ENCODE results near the gene OR4K14. TPM values are rescaled to one million over a fixed set of nuclear protein-coding genes. Genes with fewer than 3 reads are reported as not detected.
"Not testable (repeated sequence)": the region's sequence is repeated elsewhere in the genome, so short reads cannot be mapped to it uniquely, and the experiment has no call there.

Gene OR4K14, protein sequence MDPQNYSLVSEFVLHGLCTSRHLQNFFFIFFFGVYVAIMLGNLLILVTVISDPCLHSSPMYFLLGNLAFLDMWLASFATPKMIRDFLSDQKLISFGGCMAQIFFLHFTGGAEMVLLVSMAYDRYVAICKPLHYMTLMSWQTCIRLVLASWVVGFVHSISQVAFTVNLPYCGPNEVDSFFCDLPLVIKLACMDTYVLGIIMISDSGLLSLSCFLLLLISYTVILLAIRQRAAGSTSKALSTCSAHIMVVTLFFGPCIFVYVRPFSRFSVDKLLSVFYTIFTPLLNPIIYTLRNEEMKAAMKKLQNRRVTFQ
- not detected for total RNA-seq

DNA sequence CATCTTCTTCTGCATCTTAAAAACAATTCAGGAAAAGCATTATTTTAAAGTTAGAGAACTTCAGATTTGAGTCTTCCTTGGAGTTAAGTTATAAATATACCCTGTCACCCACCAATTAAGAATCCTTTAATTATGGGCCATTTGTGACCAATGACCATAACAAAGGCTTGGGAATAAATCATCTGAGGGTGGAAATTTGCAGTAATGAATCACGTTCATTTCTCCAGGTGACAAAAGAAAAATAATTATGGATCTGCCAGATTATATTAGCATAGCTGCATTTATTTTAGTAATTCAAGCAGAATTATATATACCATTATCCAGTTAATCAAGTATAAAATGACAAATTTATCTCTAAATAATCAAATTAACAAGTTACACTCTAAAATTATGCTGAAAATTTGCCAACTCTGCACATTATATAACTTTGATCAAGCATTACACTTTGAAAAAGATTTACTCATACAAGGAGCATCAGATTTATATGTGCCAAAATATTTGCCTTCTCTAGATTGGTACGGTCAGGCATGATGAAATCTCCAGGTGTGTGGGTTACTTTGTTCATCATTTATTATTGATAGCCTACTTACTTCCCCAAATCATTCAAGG lies at the start of gene OR4K14:
Gene OR4K14 (minus strand): TSS at position 51 of the 609 bp plus-strand sequence. CDS start 4,114 bp downstream, outside the sequence.
- no peak for DNase-seq

DNA sequence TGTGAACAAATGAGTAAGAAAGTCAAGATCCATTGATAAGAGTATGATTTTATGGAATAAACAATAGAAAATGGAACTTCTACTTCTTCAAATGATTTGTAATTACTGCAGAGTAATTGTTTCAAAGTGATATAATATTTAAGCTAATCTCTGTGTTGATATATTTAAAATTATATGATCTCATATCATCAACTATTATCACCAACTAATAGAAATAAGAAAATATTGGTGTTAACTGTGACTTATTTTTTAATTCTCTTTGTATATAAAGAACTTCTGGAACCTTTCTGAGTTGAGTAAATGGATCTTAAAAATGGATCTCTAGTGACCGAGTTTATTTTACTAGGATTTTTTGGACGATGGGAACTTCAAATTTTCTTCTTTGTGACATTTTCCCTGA lies 40.6 kb upstream of the OR4K14 start, which contains the start of gene OR4L1:
Gene OR4L1 (plus strand): TSS at position 301 of the 400 bp plus-strand sequence. CDS start 0 bp downstream, at position 301.
- DNase-seq: no peak

DNA sequence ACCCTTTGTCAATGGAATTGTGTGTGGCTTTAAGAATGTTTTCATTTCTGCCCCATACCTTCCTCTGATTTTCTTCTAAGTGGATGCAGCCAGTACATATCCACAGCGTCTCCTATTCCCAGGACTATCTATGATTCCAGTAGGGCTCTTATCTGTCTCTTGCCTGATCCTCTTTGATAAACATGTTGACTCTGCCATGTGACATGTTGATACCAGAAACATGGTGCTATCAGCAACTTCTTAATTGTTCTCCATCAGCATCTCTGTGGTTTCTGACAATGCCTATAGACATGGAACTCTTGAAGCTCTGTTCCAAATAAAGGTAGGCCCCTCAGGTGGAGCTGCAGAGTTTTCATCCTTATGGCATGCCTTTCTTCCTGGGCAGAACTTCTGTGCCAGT lies 29.1 kb upstream of the OR4K14 start:
- no peak for DNase-seq

DNA sequence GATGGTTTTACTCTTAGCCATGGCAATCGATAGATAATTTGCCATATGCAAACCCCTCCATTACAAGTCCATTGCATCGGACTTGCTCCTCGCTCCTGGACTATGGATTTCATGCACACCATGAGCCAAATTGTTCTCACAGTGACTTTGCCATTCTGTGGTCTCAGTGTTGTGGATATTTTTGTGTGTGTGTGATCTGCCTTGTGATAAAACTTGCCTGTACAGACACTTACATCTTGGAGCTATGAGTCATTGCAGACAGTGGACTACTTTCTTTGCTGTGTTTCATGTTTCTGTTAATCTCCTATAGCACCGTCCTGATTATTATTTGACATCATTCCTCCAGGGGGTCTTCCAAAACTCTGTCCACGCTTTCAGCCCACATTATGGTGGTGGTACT lies 25.1 kb upstream of the OR4K14 start:
- no peak for DNase-seq

DNA sequence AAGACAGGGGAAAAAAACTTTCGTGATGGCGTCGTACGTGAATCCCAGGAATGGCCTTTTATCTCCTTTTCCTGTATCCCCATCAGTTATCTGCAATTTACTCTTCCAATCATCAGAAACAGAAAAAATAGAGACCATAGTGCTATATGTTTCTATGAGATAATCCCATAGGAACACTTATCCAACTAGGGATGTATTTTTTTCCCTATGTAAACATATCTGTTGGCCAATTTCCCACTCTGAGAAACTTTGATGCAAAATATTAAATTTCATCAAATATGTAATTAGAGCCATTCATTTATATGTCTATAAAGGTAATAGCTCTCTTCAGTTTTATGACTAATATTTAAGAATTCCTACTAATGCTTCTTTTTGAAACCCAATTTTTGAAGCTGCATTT lies 16.8 kb upstream of the OR4K14 start, which contains the start of gene OR4K13:
Gene OR4K13 (minus strand): TSS at position 101 of the 400 bp plus-strand sequence. CDS start 1,280 bp downstream, outside the sequence.
- DNase-seq: no peak

DNA sequence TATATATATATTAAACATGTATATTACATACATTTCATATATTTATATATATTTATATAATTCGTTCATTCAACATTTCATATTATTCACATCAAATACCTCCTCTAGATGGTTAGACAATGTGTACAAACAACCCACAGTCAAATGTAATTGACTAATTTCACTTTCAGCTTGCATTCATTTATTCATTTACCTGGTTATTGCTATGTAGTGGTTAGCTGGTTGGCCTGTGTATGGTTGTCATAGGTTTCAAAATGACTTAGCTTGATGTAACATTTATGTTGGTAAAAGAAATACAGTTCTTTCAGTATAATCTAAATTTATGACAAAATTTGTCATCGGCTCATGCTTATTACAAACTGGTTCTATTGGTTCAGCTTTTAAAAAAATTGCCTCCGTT lies 16.3 kb upstream of the OR4K14 start:
- no peak for DNase-seq

DNA sequence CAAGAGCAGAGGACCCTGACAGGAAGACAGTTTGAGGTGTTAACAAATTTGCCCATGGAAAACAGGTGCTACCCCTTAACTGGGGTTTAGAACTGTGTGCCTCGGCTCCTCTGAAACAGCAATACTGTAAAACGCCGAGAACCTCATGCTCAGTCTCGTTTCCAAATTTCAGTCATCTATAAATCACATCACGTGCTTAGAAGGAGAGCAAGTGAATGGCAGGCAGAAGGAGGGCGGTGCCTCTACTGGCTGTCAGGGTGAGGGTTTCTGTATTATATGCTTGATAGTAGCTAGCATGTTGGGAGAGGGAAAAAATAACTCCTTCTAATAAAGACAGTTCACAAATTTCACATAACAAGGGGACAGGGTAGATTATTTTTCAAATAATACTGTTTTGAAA lies 12.0 kb upstream of the OR4K14 start:
- no peak for DNase-seq

DNA sequence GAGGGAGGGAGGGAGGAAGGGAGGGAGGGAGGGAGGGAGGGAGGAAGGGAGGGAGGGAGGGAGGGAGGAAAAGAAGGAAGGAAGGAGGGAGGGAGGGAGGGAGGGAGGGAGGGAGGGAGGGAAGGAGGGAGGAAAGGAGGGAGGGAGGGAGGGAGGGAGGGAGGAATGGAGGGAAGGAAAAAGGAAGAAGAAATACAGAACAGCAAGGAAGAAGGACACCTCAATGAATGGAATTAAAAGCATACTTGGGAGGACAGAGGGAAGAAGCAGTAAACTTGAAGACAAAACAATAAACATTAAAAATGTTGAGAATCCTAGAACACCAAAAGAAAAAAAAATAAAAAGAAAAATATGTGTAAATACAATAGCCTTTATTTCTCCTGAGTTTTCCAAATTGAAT lies 11.0 kb downstream of the OR4K14 start:
- no peak for DNase-seq

DNA sequence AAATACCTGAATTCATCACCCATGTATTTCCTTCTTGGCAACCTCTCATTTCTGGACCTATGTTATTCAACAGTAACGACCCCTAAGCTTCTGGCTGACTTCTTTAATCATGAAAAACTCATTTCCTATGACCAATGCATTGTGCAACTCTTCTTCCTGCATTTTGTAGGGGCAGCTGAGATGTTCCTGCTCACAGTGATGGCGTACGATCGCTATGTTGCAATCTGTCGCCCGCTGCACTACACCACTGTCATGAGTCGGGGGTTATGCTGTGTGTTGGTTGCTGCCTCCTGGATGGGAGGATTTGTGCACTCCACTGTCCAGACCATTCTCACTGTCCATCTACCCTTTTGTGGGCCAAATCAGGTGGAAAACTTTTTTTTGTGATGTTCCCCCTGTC lies 16.8 kb downstream of the OR4K14 start:
- DNase-seq: no peak

DNA sequence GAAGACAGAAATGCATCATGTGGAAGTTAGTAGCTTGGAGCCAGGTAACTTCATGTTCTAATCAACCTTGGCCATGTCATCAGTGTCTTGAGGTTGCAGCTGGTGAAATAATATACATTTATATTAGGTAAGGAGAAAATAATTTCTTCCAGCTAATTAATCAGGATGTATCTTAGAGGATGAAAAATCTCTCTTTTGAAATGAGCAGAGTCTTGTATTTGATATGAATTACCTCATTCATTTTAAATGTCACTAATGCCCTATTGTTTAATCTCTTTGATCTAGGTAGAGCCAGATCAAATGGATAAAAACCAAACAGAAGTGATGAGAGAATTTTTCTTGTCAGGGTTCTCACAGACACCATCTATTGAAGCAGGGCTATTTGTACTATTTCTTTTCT lies 17.2 kb downstream of the OR4K14 start, which contains the start of gene OR4Q2:
Gene OR4Q2 (plus strand): TSS at position 301 of the 400 bp plus-strand sequence.
- no peak for DNase-seq

DNA sequence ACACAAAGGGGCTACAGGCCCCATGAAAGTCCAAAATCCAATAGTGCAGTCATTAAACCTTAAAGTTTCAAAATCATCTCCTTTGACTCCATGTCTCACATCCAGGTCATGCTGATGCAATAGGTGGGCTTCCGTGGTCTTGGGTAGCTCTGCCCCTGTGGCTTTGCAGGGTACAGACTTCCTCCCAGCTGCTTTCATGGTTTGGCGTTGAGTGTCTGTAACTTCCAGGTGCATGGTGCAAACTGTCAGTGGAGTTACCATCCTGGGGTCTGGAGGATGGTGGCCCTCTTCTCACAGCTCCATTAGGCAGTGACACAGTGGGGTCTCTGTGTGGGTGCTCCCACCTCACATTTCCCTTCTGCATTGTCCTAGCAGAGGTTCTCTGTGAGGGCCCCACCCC lies 25.7 kb downstream of the OR4K14 start:
- no peak for DNase-seq

DNA sequence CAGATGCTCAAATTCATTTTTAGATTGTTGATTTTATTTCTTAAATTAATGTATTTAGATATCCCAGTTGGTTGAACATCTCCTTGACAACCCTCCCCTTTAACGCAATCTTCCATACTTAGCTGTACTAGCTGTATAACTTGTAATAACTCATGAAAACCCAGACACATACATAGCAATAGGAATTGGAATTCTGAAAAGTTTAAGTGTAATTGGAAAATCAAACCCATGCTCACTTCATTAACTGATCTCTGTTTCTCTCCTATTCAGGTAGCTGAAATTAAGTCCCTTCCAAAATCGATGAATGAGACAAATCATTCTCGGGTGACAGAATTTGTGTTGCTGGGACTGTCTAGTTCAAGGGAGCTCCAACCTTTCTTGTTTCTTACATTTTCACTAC lies 43.8 kb downstream of the OR4K14 start, which contains the start of gene OR4K15:
Gene OR4K15 (plus strand): TSS at position 301 of the 400 bp plus-strand sequence. CDS start 0 bp downstream, at position 301.
- no peak for DNase-seq

DNA sequence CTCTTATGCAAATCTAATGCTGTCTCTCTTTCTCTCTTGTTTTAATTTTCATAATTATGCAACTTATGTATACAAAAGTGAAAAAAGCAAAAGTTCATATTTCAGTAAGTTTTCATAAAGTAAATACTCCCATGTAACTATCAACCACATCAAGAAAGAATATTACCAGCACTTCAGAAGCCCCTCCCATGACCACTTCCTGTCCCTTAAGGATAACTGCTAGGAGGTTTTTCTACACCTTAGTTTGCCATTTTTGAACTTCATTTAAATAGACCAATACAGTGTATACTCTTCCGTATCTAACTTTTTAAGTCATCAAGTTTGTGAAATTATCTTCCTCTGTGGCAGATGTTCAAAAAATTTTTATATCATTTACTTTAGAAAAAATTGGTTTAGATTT lies 44.3 kb downstream of the OR4K14 start:
- DNase-seq: no peak

DNA sequence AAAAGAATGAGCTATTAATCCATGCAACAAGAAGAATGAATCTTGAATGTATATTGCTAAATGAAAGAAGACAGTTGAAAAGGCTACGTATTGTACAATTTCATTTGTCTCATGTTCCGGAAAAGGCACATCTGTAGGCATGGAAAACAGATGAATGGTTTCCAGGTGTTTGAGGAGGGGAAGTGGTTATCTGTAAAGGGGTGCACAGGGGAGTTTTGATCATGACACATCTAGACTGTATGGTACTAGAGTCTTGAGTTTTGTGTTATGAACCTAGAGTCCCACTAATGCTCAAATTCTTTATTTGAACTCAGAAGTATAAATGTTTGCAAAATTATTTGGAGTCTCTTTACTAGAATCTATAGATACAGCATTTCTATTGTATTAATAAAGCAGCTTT lies 49.4 kb downstream of the OR4K14 start:
- not testable (repeated sequence) for DNase-seq

Other genes starting within 250 kb of the OR4K14 start
- gene OR4M1, start 245.8 kb downstream of the OR4K14 start, total RNA-seq: not detected
- gene OR4N2, start 215.5 kb downstream of the OR4K14 start, total RNA-seq: not detected
- gene OR4K2, start 144.2 kb downstream of the OR4K14 start, total RNA-seq: not detected
- gene OR4K5, start 98.7 kb downstream of the OR4K14 start, total RNA-seq: not detected
- not detected for gene OR4K1, start 88.4 kb downstream of the OR4K14 start, total RNA-seq
- gene OR4K15, start 43.7 kb downstream of the OR4K14 start, total RNA-seq: not detected
- gene OR4Q2, start 17.1 kb downstream of the OR4K14 start, total RNA-seq: not detected
- not detected for gene OR4K13, start 16.7 kb upstream of the OR4K14 start, total RNA-seq
- gene OR4L1, start 40.7 kb upstream of the OR4K14 start, total RNA-seq: not detected
- gene OR4K17, start 91.4 kb upstream of the OR4K14 start, total RNA-seq: not detected
- not detected for gene OR4N5, start 119.5 kb upstream of the OR4K14 start, total RNA-seq
- not detected for gene OR11G2, start 171.6 kb upstream of the OR4K14 start, total RNA-seq
- not detected for gene OR11H6, start 204.4 kb upstream of the OR4K14 start, total RNA-seq
- not detected for gene OR11H7, start 209.7 kb upstream of the OR4K14 start, total RNA-seq
- not detected for gene OR11H4, start 220.0 kb upstream of the OR4K14 start, total RNA-seq